Lower leg skin (tissue), 4 donors: Measurements from ENCODE around the gene ANO10. TPM values are rescaled to one million over a fixed set of nuclear protein-coding genes. Genes with fewer than 3 reads are reported as not detected.

Source experiments
- DNase-seq, 2 donors: peaks; one replicate each; pipeline ENCODE4 v3.0.0-alpha.2; 2019; ENCODE audit warnings: low spot score in 2 of 2
- H3K4me3 ChIP-seq: fragments of 200-600 bp; sonication (generic); 2 replicates; pipeline ENCODE4 v1.5.1; 2017; ENCODE audit warnings: mild to moderate bottlenecking, low read depth; ENCODE audit not compliant: poor library complexity, severe bottlenecking
- POLR2A ChIP-seq, 2 donors: fragments of 450-650 bp; IDR thresholded peaks; one replicate each; pipeline ENCODE4 v1.6.1; 2016 to 2017; ENCODE audit warnings: antibody characterized with exemption in 2 of 2, mild to moderate bottlenecking in 1 of 2, moderate library complexity in 1 of 2
- WGBS, 2 donors: methylation state at CpG; one replicate each; pipeline ENCODE4 v1.1.5; 2018; 5-methylcytosine and 5-hydroxymethylcytosine counted together
- intact Hi-C: fragments of 100-400 bp; cut with DNase I; formaldehyde crosslinking; loops from one replicate; pipeline ENCODE4 v1.15.0; 2023; ENCODE audit warnings: low total_unique reads
- total RNA-seq, 4 donors: library from RNA; depleted of rRNA; stranded (reverse); fragments of >200 nt; gene quantifications; one replicate each; pipeline ENCODE4 v1.1.0, GENCODE V29; 2016
- TF ChIP-seq, protein P1 (sequence below), 3 donors: fragments of 450-650 bp; IDR thresholded peaks; one replicate each; pipeline ENCODE4 v1.5.1; 2016; ENCODE audit warnings: antibody characterized with exemption in 3 of 3, mild to moderate bottlenecking in 3 of 3, moderate library complexity in 2 of 3

ANO10 gene
- total RNA-seq, 4 donors from 2014 or later: 31.6 to 41.5 (median 37.5) TPM

DNA sequence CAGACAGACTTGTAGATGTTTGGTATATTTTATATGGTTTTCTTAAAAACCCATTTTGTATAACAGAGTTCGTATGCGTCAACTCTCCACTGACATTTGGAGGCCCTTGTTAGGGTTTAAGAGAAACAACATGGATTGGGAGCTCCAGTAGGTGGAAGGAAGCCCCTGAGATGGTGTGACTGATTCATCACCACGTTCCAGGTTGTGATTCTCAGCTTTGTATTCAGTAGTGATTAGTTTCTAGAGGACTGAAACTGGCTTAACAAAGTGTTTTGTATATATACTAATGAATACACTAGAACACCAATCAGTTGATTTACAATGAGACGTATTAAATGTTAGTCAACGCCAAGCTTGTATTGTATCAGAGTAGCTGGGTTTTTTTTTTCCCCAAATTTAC, 301.5 kb downstream of the ANO10 start:
- no peak overlapping the region for H3K4me3 ChIP-seq
- TF ChIP-seq POLR2A (IDR thresholded peaks at IDR 0.05): no peak
- TF ChIP-seq, protein P1, sequence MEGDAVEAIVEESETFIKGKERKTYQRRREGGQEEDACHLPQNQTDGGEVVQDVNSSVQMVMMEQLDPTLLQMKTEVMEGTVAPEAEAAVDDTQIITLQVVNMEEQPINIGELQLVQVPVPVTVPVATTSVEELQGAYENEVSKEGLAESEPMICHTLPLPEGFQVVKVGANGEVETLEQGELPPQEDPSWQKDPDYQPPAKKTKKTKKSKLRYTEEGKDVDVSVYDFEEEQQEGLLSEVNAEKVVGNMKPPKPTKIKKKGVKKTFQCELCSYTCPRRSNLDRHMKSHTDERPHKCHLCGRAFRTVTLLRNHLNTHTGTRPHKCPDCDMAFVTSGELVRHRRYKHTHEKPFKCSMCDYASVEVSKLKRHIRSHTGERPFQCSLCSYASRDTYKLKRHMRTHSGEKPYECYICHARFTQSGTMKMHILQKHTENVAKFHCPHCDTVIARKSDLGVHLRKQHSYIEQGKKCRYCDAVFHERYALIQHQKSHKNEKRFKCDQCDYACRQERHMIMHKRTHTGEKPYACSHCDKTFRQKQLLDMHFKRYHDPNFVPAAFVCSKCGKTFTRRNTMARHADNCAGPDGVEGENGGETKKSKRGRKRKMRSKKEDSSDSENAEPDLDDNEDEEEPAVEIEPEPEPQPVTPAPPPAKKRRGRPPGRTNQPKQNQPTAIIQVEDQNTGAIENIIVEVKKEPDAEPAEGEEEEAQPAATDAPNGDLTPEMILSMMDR (IDR thresholded peaks at IDR 0.05): no peak
- DNase-seq: no peak
- intact Hi-C loops: no loop called here
- 93% methylated on average over 5 of the region's 5 CpGs for WGBS, 2 donors

DNA sequence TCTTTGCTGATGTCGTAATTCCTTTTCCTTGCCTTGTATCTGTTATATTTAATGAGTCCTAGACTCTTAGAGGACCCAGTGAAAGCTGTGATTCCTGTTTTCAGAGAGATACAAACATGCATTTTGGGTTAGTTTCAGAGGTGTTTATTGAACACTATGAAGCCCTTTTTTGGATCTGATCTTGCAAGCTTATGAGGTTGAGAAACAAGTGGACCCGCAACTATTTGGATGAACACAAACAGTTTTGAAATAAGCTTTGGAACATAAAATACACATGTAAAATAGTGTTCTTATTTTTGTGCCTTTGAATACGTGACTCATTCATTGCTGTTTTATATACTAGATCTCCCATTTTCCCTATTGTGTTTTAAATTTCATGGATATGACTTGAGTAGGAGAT, 302.0 kb downstream of the ANO10 start:
- DNase-seq: no peak
- TF ChIP-seq POLR2A (IDR thresholded peaks at IDR 0.05): no peak
- TF ChIP-seq, protein P1 (IDR thresholded peaks at IDR 0.05): no peak
- 75 to 83% methylated on average over 3 of the region's 3 CpGs for WGBS, 2 donors
- intact Hi-C loops: no loop called here
- no peak overlapping the region for H3K4me3 ChIP-seq

DNA sequence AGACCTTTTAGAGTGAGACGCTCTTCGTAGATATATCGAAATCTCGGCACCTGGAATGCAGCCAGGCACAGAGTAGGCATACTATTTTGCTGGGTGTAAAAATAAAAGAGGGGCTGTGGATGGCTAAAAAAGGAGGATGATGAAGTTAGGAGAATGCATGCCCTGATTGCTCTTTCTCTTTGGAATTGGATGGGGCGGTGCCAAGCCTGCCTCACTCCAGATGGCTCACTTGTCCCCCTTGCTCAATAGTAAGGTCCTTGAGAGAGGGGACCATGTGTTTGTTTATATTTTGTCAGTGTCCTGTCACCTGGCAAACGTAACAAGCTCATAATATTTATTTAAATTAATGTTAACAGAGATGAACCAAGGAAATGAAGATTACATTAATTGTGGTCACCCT, 302.4 kb downstream of the ANO10 start:
- DNase-seq: peak in 1 of 2 donors; percentile 30
- no peak overlapping the region for H3K4me3 ChIP-seq
- TF ChIP-seq POLR2A (IDR thresholded peaks at IDR 0.05): no peak
- TF ChIP-seq, protein P1 (IDR thresholded peaks at IDR 0.05): no peak
- 89 to 90% methylated on average over 6 of the region's 6 CpGs for WGBS, 2 donors
- intact Hi-C loops: no loop called here

DNA sequence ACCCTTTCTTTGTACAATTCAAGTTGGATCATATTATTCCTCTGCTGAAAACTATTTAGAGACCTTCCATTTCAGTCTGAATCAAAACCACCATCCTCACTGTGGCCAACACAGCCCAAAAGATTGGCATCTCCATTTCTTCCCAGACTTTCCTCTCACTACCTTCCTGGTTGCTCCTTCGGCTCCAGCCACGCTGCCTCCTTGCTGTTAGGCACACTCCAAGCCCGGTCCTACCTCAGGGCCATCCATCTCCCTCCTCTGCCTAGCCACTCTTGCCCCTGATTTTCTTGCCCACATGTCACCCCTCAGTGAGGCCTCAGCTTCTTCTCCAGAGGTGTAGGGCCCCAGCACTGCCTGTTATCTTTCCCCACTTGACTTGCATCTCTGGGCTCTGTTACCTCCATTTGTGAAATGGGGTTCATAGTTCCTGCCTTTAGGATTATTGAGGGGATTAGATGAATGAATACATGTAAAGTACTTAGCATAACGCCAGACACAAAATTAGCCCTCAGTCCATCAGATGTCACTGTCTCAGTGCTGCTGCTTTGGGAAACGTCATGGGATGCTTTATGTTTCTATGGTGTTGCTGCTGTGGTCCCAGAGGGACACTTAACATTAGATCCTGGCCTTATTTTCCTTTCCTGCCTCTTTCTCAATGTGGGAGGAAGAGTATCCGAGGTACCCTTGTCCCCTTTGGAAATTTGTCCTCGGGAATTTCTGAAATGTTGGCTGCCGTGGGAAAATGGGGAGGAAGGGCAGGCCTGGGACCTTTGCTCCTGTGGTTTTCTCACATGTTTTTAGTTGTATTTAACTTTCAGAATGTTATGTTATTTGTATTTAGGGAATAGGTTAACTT, 304.1 kb downstream of the ANO10 start:
- H3K4me3 ChIP-seq: no peak overlapping the region
- TF ChIP-seq, protein P1 (IDR thresholded peaks at IDR 0.05): no peak
- no peak for TF ChIP-seq POLR2A (IDR thresholded peaks at IDR 0.05)
- intact Hi-C loops: no loop called here
- DNase-seq: no peak
- WGBS, 2 donors: 68 to 77% methylated on average over 8 of the region's 8 CpGs

DNA sequence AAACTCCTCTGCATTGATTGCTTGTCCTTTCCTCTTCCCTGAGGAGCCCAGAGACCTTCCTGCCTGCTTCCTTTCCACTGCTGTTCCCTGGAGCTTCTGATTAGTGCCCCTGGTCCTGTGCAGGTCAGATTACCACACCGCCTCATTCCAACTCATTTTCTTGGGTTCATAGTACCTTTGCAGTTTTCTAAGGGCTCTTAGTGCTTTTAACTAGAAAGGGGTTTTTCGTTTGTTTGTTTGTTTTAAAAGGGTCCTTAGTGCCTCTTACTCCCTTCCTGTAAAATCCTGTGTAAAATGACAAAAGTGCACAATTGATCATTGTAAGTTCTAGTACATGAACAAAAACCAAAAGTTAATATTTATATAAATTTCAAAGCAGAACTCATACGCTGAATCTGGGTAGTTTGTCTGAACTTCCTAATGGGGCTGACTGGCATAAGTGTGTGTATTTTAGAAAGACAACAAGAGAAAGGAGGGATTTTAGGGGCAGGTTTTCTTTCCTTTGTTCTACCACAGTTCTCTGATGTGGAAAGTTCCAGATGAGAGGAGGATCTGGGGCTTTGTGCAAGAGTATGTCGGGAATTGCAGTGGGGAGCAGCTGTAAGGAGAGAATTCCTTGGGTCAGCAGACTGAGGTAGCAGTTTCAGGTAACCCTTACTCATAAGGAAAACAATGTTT, 304.9 kb downstream of the ANO10 start:
- TF ChIP-seq POLR2A (IDR thresholded peaks at IDR 0.05): no peak
- TF ChIP-seq, protein P1 (IDR thresholded peaks at IDR 0.05): no peak
- WGBS, 2 donors: 77 to 84% methylated on average over 4 of the region's 4 CpGs
- no peak overlapping the region for H3K4me3 ChIP-seq
- intact Hi-C loops: no loop called here
- DNase-seq: no peak

Other genes with a start within 250 kb of the ANO10 start
- gene ABHD5, start 68.9 kb upstream of the ANO10 start, total RNA-seq: 100 to 1,000 TPM; 109 to 132 (median 118) TPM